A375 (cell line): ENCODE data around the gene HAS3. TPM values are rescaled to one million over a fixed set of nuclear protein-coding genes. Genes with fewer than 3 reads are reported as not detected.

Experiments used
- total RNA-seq: library from RNA; depleted of rRNA; stranded (reverse); fragments of >200 nt; shearing (Covaris generic); gene quantifications from 2 replicates; pipeline ENCODE4 v1.2.3, GENCODE V29; 2014; rRNA removed

HAS3 gene
- total RNA-seq, result 2.8 and 5.5 TPM in 2 replicates

GRCh38 chr16:69105501-69106361, at the start of gene HAS3:
Gene HAS3, plus strand, starts transcription at chr16:69105653. Its CDS starts 3,743 bp downstream, at chr16:69109396.

DNA sequence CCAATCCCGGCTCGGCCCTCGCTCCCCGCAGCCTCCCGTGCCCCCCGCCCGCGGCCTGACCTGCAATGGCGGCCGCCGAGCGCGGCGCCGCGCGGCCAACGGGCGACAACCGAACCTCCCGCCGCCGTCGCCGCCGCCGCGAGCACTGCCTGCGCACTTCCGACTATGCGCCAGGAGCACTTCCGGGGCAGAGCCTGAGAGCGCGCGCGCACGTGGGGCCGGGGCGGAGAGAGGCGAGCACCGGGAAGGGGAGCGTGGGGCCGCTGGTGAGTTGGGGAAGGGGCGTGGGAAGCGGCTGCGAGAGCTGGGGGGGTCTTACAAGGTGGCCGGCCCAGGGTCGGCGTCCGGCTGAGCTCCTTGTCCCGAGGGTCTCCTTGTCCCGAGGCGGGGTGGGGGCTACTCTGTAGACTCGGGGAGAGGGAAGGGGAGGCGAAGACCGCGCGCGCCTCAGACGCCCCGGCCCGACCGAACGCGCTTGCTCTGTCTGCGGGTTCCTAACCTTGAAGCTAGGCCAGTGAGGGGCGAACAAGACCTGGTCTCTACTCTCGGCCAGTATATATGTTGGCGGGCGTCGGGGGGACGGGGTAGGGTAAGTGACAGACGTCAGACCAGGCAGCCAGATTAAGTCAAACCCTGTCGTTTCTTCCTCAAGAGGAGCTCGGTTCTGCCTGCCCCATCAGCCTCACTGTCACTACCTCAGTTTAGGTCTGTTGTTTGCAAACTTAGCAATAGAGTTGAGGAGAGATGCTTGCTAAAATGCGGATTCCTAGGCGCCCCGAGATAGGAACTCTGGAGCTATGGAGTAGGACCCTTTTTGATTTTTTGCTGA, 27.2 kb downstream of the HAS3 start, which contains the start of the genes CHTF8 and UTP4:
CHTF8 (minus strand) TSS at position 165 of the 829 bp plus-strand sequence. CDS start 11,130 bp downstream, outside the sequence.
UTP4 (plus strand) TSS at position 226 of the 829 bp plus-strand sequence. CDS start 811 bp downstream, outside the sequence.

Other genes with a start within 250 kb of the HAS3 start
- 32.7 and 42.4 TPM in 2 replicates for gene CHTF8, start 26.9 kb downstream of the HAS3 start, total RNA-seq
- 36.6 and 51.4 TPM in 2 replicates for gene UTP4, start 27.0 kb downstream of the HAS3 start, total RNA-seq
- gene SNTB2, start 81.5 kb downstream of the HAS3 start, total RNA-seq, result 102 and 115 TPM in 2 replicates
- 43.7 TPM in 2 replicates for gene VPS4A, start 205.7 kb downstream of the HAS3 start, total RNA-seq
- 87.1 and 92.0 TPM in 2 replicates for gene PDF, start 224.9 kb downstream of the HAS3 start, total RNA-seq
- gene COG8, start 233.9 kb downstream of the HAS3 start, total RNA-seq, result 42.0 and 68.1 TPM in 2 replicates
- 66.3 and 72.0 TPM in 2 replicates for gene NIP7, start 234.1 kb downstream of the HAS3 start, total RNA-seq
- not detected in 2 replicates for gene TMED6, start 246.1 kb downstream of the HAS3 start, total RNA-seq